Pons (tissue), 1 donor: Measurements from ENCODE around the gene FOXL3.
"Not testable (repeated sequence)": the region's sequence is repeated elsewhere in the genome, so short reads cannot be mapped to it uniquely, and the experiment has no call there.

Source experiments
- DNase-seq: peaks from one replicate; pipeline ENCODE4 v3.0.0-alpha.2; 2016; ENCODE audit warnings: low spot score

The FOXL3 gene

DNA sequence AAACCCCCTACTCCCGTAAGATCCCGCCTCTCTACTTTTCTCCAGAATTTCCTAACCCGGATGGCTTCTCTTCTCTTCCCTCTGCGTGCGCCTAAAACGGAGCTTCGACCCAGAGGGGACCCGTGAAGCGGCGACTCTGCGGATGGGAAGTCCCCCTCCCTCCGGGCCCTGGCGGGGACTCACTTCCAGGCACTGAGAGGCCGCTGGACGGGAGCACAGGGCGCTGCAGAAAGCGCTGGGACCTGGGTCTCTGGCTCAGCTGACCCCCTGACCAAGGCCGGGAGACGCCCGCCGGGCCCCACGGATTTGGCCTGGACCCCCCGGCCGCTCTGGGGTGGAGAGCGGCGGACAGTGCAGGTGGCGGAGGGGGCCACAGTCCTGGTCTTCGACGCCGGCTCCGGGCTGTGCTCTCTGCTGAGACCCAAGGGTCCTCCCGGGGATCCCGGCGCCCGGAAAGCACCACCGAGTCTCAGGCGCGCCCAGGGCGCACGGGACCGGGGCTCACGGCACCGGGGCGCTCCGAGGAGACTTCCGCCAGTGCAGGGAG, 688 bp upstream of the FOXL3 start:
- DNase-seq = no peak

DNA sequence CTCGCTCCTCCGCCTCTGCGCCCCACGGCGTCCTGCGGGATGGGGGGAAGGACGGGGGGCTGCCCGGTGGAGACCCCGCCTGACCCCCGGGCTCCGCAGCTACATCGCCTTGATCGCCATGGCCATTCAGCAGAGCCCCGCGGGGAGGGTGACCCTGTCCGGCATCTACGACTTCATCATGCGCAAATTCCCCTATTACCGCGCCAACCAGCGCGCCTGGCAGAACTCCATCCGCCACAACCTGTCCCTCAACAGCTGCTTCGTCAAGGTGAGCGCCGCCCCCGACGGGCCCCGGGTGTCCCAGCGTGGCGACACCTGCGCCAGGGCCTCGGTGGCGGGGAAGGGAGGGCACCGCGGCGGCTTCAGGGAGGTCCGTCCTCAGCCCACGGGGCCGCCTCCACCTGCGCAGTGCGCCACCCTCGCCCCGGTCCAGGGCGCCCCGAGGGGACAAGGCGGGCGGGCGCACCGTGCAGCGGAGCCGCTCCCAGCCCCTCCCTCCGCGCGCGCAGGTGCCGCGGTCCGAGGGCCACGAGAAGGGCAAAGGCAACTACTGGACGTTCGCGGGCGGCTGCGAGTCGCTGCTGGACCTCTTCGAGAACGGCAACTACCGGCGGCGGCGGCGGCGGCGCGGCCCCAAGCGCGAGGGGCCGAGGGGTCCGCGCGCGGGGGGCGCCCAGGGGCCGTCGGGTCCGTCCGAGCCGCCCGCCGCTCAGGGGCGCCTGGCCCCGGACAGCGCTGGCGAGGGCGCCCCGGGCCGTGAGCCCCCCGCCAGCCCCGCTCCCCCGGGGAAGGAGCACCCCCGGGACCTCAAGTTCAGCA, 793 bp downstream of the FOXL3 start:
- DNase-seq = no peak

DNA sequence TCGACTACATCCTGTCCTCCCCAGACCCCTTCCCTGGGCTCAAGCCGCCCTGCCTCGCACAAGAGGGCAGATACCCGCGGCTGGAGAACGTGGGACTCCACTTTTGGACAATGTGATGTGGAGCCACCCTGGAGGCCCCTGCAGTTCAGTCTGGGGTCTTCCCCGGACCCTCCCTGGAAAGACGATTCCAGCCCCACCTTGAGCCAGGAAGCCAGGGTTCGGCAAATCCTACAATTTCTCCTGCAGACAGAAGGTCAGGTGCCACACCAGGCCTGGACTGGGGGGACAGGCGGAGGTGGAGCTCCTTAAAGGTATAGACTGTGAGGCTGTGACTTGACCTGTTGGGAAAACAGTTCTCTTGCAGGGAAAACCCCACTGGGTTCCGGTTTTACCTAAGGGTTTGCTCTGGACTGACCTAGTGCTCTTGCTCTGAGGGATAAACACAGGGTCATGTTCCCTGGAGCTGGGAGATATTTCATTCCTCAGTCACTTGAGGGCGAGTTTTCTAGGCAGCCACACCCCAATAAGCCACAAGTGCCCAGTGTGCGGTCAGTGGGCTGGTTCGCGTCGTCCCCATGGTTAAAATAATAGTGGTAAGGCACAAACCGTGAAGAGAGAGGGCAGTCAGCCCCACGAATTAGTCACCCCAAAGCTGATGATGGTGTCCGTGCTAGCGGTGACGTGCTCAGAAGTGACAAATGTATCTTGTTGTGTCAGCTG, 1.6 kb downstream of the FOXL3 start:
- no peak for DNase-seq

DNA sequence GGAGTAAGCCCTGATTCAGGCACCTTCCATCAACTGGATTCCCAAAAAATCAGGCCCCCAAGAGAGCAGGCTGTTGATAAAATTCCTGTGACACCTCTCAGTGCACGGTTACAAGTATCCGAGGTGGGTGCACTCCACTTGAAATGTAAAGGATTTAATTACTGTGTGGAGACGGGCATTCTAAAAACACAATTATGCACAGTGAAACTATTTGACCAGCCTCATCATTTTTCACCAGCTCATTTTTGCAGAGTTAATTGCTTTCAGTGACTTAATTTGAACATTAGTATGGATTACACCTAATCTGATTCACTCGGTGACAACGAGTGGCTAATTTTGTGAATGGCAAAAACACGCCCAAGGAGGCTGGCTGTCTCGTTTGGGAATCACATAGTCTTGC, 2.3 kb downstream of the FOXL3 start:
- DNase-seq = no peak

DNA sequence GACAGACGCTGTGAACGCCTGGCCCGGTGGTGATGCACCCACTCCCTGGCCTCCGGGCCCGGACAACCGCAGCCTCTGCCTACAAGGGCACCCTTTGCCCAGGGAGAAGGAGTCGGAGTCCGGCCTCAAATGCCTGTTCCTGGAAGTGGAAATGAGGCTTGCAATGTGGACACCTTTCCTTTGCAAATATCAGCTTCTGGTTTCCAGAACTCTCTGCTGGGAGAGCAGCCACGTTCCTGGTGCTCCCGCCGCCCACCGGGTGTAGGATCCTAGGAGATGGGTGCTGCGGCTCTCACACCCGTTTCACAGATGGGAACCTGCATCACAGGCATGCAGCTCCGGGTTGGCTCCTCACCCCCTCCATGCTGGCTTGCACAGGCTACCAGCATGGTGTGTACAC, 2.9 kb downstream of the FOXL3 start:
- no peak for DNase-seq

GRCh38 chr7:293681-294439, 3.9 kb downstream of the FOXL3 start:
- DNase-seq = no peak

- DNase-seq = no peak
Measured at GRCh38 chr7:294440-295154, 4.6 kb downstream of the FOXL3 start.

DNA sequence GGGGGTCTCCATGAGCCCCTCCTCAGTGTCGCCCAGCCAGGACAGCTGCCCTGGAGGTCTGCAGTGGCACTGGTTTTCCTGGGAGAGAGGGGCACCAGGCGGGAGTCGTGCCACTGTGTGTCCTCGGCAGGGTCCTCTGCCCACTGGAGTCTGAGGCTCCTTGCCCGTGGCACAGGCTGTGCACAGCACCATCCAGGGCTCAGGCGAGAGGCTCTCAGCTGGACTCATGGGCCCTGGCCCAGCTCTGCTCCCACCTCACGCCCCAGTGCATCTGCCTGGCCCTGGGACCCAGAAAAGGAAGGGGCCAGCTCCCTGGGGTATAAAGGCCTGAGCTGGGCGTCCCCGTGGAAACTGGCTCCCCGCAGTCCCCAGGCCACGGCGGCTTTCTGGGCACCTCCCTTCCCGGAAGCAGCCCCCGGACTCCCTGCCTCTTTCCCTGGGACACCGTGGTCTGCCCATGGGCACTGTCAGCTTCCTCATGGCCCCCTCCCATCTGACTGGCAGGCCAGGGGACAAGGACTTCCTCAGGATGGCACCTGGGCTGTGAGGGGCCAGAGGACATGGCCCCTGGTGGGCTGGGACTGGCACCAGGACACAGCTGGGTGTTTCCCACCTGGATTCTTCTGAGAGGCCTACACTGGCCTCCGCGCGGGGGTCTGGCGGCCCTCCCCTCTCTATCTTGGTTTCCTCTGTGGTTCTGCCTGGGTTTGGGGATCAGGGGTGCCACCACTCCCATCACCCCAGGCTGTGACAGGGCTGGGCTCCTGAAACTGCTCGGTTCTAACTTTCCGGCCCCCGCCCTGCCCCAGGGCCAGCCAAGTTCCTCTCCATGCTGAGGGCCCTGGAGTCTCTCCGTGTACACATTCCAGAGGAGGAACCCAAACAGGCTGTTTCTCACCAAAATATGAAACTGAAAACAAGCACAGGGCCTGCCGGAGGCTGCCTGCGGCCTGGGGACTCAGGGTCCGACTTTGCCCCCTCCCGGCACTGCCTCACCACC, 5.5 kb downstream of the FOXL3 start:
- DNase-seq = no peak

DNA sequence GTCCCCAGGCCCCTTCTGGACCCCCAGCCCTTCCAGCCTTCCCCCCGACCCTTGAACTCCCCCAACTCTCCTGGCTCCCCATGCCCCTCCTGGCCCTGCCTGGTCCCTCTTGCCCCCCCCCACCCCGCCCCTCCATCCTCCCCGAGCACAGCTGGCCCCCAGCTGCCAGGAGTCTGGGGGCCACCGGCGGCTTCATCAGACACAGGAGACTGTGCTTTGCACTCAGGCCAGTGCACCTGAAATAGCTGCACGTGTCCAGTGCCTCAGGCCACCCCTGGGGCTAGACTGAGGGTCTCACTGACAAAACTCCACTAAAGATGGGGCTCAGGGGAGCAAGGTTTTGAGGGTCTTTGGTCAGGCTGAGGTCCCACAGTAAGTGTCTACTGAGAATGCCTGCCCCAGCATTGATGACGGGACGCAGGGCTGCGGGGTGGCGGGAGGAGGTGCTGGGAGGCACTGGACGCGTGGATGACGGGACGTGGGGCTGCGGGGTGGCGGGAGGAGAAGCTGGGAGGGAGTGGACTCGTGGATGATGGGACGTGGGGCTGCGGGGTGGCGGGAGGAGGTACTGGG, 6.5 kb downstream of the FOXL3 start:
- no peak for DNase-seq

- DNase-seq = not testable (repeated sequence)
Measured at GRCh38 chr7:297141-297540, 7.2 kb downstream of the FOXL3 start.

DNA sequence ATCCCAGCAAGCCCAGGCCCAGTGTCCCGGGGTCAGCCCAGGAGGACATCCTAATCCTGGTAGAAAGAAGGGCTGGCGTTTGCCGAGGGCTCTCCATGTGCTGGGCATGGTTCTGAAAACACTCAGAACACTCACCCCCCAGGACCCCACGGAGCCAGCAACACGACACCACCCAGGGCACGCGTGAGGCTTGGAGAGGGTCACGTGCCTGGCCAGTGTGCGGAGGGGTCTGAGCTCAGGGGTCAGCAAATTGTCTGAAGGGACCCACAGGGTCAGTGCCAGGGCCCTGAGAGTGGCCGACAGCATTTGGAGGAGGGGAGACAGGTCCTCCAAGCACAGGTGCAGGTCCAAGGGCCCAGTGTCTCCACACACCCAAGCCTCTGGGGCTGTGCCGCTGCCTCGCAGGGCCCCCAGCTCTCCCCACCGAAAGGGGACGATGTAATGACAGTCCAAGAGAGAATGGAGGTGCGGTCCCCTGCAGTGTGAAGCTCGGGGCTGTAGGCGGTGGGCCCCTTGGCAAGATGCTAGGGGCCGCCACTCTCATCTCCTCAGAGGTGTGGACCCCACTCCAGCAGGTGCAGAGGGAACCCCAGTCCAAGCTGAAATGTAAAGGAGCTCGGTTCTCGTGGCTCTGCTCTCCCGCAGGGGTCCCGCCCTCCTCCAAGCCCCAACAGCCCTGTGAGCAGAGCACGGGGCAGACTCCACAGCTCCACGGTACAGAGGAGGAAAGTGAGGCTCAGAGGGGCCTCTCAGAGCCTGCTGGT, 7.8 kb downstream of the FOXL3 start:
- no peak for DNase-seq

- DNase-seq = no peak
Measured at GRCh38 chr7:298375-298702, 8.4 kb downstream of the FOXL3 start.

DNA sequence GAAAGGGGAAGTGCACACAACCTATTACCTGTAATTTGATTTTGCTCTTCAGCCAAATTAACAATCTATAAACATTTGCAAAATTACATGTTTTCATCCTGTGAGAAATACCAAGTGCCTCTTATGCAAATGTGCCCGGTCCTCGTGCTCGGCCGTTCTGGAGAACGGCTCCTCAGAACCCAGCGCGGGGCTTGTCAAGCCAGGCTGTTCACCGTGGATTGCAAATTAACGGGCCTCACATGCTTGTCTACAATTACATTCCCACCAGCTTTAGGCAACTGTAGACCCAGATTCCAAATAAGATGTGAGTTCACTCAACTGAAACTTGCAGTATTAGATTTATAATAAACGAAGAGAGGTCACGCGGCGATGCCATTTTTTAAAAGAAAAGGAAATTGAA, 8.8 kb downstream of the FOXL3 start:
- DNase-seq = no peak

DNA sequence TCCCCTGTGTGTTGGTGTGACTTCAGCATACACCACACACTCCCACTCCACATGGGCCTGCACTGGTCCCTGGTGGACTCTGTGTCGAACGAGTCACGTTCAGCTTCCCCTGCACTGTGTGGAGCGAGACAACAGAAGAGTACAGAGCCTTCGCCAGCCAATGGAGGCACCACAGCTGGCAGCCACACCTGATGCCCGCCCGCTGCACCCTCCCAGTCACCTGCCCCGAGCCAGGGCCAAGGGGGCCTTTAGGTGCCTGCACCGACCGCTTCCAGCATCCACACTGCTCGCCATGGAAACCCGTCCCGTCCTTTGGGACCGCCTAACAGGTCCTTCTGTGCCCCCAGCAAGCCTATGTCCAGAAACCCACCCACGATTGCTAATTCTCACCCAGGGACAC, 9.2 kb downstream of the FOXL3 start:
- no peak for DNase-seq

GRCh38 chr7:299628-300027, 9.7 kb downstream of the FOXL3 start:
- DNase-seq = no peak

DNA sequence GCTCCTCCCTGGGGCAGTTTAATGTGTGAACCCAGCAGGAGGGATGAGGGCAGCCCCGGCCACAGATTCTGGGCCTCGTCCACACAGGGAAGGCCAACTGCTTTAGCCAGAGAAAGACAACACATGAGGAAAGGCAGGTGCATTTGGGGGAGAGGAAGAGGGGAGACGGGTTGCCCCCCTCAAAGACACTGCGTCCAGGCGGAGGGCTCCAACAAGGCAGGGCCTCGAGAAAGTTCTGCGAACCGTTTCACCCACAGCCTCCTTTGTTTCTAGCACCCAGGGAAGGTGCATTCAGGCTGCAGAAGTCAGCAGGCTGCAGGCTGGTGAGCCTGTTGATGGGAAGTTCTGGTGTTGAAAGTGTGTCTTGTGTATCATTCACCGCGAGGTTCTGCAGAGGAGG, 10.1 kb downstream of the FOXL3 start:
- DNase-seq = no peak

DNA sequence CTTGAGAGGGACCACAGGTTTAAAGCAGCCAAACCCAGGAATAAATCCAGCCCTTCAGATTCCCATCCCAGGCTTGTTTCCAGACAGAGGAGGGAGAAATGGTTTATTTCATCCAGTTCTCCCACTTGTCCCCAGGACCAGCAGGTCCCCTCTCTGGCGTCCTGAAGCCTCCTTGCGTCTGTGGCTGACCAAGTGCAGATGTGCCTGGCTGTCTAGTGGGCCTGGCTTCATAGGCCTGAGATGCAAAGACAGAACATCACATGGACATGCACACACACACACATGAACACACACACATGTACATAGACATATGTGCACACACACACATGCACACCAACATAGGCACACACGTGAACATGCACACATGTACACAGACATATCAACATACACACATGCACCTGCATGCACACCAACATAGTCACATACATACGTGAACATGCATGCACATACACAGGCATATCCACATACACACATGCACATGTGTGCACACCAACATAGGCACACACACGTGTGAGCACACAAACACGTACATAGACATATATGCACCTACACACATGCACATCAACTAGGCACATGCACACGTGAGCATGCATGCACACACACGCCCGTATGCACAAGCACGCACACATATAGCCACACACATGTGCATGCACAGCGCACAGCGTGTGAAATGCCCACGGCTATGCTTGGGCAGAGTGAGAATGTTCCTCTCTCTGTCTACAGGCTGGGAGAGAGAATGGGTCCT, 10.7 kb downstream of the FOXL3 start:
- DNase-seq = no peak

DNA sequence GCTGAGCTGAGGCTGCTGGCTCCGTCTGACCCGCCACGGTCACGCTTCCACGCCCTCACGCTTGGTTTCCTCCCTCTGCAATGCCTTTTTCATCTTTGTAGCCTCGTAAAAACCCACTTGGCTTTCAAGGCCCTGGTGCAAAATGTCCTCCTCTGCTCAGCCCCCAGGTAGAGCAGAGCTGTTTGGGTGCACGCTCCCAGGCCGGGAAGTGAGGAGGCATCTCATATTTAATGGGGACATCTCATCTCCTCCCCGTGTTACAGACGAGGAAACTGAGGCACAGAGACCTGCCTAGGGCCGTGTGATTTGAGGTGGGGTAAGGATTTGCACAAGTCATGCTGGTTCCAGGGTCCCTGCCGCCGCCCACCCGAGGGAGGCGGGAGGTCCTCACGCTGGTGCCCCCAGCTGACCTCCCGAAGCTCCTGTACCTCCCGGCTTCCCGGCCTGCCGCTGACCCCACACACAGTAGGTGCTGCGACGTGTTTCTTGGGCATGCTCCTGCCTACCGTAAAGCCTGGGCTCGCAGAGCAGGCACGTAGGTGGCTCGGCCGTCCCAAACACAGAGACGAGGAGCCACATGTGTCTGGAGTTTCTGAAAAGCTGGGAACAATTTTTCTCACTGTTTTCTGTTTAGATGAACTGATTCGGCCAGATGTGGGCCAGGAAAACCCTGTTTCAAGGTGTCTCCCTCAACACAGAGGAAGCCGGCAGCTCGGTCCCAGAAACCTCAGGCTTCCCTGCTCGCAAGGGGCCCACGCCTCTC, 11.5 kb downstream of the FOXL3 start:
- DNase-seq = no peak
